ENCODE results near the gene ADD1. TPM values are rescaled to one million over a fixed set of nuclear protein-coding genes. Genes with fewer than 3 reads are reported as not detected.

The ADD1 gene
- total RNA-seq, 5 donors from 2014 or later (not counting 1 experiment from before 2014, with no cell fraction given), result 241 to 274 (median 256) TPM

DNA sequence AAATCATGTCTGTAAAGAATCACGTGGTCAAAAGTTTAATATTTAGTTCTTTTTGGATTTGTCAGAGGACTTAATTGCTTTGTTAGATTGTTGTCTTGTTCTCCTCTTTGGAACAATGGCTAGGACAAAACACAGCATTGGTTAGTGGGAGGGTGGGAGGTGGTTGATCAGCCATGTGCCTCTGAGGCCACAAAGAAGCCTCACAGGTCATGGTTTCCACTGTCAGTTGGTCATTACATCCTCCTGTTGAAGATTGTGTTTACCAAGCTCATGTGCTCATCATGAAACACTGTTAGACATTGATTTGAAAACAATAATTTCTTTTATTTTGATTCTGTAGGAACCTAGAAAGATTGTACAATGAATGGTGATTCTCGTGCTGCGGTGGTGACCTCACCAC, 31.9 kb downstream of the ADD1 start:
- Histone ChIP-seq H3K4me3 (ENCODE audit: control insufficient read depth in 1 of 2, extremely low read depth in 1 of 2, low read length in 1 of 2) (no peak overlapping the region), H3K36me3 (ENCODE audit: control insufficient read depth in 2 of 2, extremely low read depth in 1 of 2, insufficient read depth in 1 of 2, low read length in 1 of 2) (peaks cover 12 to 38% of the 10 kb centered on the region in 2 donors), H3K27ac (ENCODE audit: low read length) (no peak overlapping the region), H3K9me3 (no peaks in the 10 kb centered on the region), H3K27me3 (replicated peaks in 1 of 2; ENCODE audit: control insufficient read depth in 2 of 2, extremely low read depth in 1 of 2, insufficient read depth in 2 of 2, low read length in 1 of 2) (no peaks in the 10 kb centered on the region), H3K4me1 (ENCODE audit: control insufficient read depth in 1 of 2, extremely low read depth in 1 of 2, insufficient read depth in 2 of 2, low read length in 2 of 2) (peaks cover 8 to 11% of the 10 kb centered on the region in 2 experiments)
- POLR2A ChIA-PET, result interaction anchor here in 1 of 2 donors (0.5 to 0.7 kb wide), 2 partner anchors 89 to 236 kb away, joined by 3 to 4 read pairs; no protein-coding TSS in a partner anchor
- CTCF ChIA-PET, result no interaction called here
- H3K36me3 Mint-ChIP-seq, result peaks cover 28% of the 10 kb centered on the region
- no peak for ATAC-seq (replicated peaks in 1 of 4)
- no peak for DNase-seq
- no peaks in the 10 kb centered on the region for H3K9me3 Mint-ChIP-seq
- 86% methylated on average over 1 of the region's 3 CpGs for WGBS (ENCODE audit: insufficient coverage)
- no peak overlapping the region for H3K4me3 Mint-ChIP-seq
- peaks cover 35 to 62% (median 56%) of the 10 kb centered on the region in 3 donors for H3K4me1 Mint-ChIP-seq
- H3K27ac Mint-ChIP-seq, result peak overlapping the region in 1 of 2 donors; percentile 55
- no peaks in the 10 kb centered on the region for H3K27me3 Mint-ChIP-seq

DNA sequence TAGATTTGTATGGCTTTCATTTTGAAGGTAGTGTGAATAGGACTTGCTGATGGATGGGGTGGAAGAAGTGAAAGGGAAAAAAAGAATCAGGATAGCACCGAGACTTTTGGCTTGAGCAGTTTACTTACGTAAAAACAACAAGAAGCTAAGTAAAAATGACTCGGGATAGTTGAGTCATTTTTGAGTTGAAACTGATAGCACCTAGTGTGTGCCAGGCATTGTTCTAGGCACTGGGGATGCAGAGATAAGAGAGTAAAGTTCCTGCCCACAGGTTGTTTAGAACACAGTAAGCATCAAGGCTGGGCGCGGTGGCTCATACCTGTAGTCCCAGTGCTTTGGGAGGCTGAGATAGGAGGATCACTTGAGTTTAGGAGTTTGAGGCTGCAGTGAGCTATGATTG, 34.7 kb downstream of the ADD1 start:
- Mint-ChIP-seq H3K36me3 (peaks cover 38% of the 10 kb centered on the region), H3K9me3 (no peaks in the 10 kb centered on the region), H3K27ac (peak overlapping the region; percentile 60 to 72), H3K27me3 (no peaks in the 10 kb centered on the region), H3K4me1 (peaks cover 14 to 41% (median 35%) of the 10 kb centered on the region in 3 donors), H3K4me3 (no peak overlapping the region)
- 87% methylated on average over 5 of the region's 5 CpGs for WGBS (ENCODE audit: insufficient coverage)
- Histone ChIP-seq H3K36me3 (ENCODE audit: control insufficient read depth in 2 of 2, extremely low read depth in 1 of 2, insufficient read depth in 1 of 2, low read length in 1 of 2) (peaks cover 12 to 49% of the 10 kb centered on the region in 2 donors), H3K9me3 (no peaks in the 10 kb centered on the region), H3K27ac (ENCODE audit: low read length) (no peak overlapping the region), H3K4me1 (ENCODE audit: control insufficient read depth in 1 of 2, extremely low read depth in 1 of 2, insufficient read depth in 2 of 2, low read length in 2 of 2) (peaks cover 7 to 8% of the 10 kb centered on the region in 2 experiments), H3K27me3 (replicated peaks in 1 of 2; ENCODE audit: control insufficient read depth in 2 of 2, extremely low read depth in 1 of 2, insufficient read depth in 2 of 2, low read length in 1 of 2) (no peaks in the 10 kb centered on the region), H3K4me3 (ENCODE audit: control insufficient read depth in 1 of 2, extremely low read depth in 1 of 2, low read length in 1 of 2) (no peak overlapping the region)
- ATAC-seq (replicated peaks in 1 of 4) (no peak), DNase-seq (no peak)
- POLR2A ChIA-PET, result no interaction called here
- CTCF ChIA-PET, result interaction anchor here in 1 of 2 donors (0.8 kb wide), 1 partner anchor 31 kb away, joined by 3 read pairs; no protein-coding TSS in a partner anchor

DNA sequence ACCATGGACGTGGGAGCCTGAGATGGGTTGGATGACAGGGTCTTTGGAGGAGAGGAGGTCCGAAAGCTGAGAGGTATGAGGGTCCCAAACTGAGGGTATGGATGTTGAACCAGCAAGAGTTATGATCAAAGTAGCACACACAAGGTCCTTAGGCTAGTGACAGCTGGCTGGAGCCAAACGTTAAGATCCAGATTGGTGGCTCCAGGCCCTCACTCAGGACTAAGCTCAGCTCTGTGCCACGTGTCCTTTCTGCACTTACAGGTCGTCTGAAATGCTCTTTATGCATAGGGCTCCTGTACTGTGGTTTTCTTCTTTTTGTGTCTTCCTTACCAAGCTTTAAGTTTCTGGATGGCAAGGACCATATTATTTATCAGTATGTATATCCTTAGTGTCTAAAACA, 35.4 kb downstream of the ADD1 start:
- H3K9me3 Mint-ChIP-seq, result no peaks in the 10 kb centered on the region
- peak overlapping the region in 1 of 2 donors; percentile 60 for H3K27ac Mint-ChIP-seq
- no peak overlapping the region for H3K4me3 Mint-ChIP-seq
- no peaks in the 10 kb centered on the region for H3K9me3 ChIP-seq
- peaks cover 13 to 38% (median 31%) of the 10 kb centered on the region in 3 donors for H3K4me1 Mint-ChIP-seq
- H3K4me1 ChIP-seq (ENCODE audit: control insufficient read depth in 1 of 2, extremely low read depth in 1 of 2, insufficient read depth in 2 of 2, low read length in 2 of 2), result peaks cover 4 to 5% of the 10 kb centered on the region in 2 experiments
- no peak overlapping the region for H3K27ac ChIP-seq (ENCODE audit: low read length)
- H3K36me3 ChIP-seq (ENCODE audit: control insufficient read depth in 2 of 2, extremely low read depth in 1 of 2, insufficient read depth in 1 of 2, low read length in 1 of 2), result peaks cover 13 to 51% of the 10 kb centered on the region in 2 donors
- H3K36me3 Mint-ChIP-seq, result peaks cover 39% of the 10 kb centered on the region
- H3K27me3 ChIP-seq (replicated peaks in 1 of 2; ENCODE audit: control insufficient read depth in 2 of 2, extremely low read depth in 1 of 2, insufficient read depth in 2 of 2, low read length in 1 of 2), result no peaks in the 10 kb centered on the region
- WGBS (ENCODE audit: insufficient coverage), result 87% methylated on average over 3 of the region's 5 CpGs
- no peak overlapping the region for H3K4me3 ChIP-seq (ENCODE audit: control insufficient read depth in 1 of 2, extremely low read depth in 1 of 2, low read length in 1 of 2)
- H3K27me3 Mint-ChIP-seq, result no peaks in the 10 kb centered on the region
- no peak for DNase-seq
- CTCF ChIA-PET, result interaction anchor here in 1 of 2 donors (0.8 kb wide), 1 partner anchor 32 kb away, joined by 3 read pairs; no protein-coding TSS in a partner anchor
- POLR2A ChIA-PET, result no interaction called here
- no peak for ATAC-seq (replicated peaks in 1 of 4)

DNA sequence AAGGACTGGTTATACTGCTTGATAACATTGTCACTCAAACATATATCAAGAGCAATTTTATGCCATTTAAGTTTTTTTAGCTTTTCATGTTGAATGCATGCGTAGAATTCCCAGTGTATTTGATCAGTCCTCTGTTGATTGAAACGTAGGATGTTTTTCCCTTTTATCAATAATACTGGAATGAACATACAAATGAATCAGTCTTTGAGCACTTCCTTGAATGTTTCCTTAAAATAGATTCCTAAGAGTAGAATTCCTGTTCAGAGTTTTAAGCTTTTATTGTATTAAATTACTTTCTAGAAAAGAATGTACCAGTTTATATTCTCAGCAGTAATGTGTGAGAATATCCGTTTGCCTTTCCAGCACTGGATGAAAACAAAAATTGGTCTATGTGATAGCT, 37.8 kb downstream of the ADD1 start:
- no peak overlapping the region for H3K4me3 ChIP-seq (ENCODE audit: control insufficient read depth in 1 of 2, extremely low read depth in 1 of 2, low read length in 1 of 2)
- no peaks in the 10 kb centered on the region for H3K9me3 Mint-ChIP-seq
- 86% methylated on average over 1 of the region's 3 CpGs for WGBS (ENCODE audit: insufficient coverage)
- ATAC-seq (replicated peaks in 1 of 4), result no peak
- H3K27ac Mint-ChIP-seq, result no peak overlapping the region
- DNase-seq, result no peak
- H3K9me3 ChIP-seq, result no peaks in the 10 kb centered on the region
- CTCF ChIA-PET, result interaction anchor here in 1 of 2 donors (1.3 kb wide), 1 partner anchor 12 kb away, joined by 3 read pairs; no protein-coding TSS in a partner anchor
- H3K27ac ChIP-seq (ENCODE audit: low read length), result no peak overlapping the region
- no peaks in the 10 kb centered on the region for H3K27me3 ChIP-seq (replicated peaks in 1 of 2; ENCODE audit: control insufficient read depth in 2 of 2, extremely low read depth in 1 of 2, insufficient read depth in 2 of 2, low read length in 1 of 2)
- peaks cover 22 to 37% (median 29%) of the 10 kb centered on the region in 3 donors for H3K4me1 Mint-ChIP-seq
- H3K4me1 ChIP-seq (ENCODE audit: control insufficient read depth in 1 of 2, extremely low read depth in 1 of 2, insufficient read depth in 2 of 2, low read length in 2 of 2), result no peaks in the 10 kb centered on the region
- POLR2A ChIA-PET, result no interaction called here
- peaks cover 20 to 64% of the 10 kb centered on the region in 2 donors for H3K36me3 ChIP-seq (ENCODE audit: control insufficient read depth in 2 of 2, extremely low read depth in 1 of 2, insufficient read depth in 1 of 2, low read length in 1 of 2)
- H3K27me3 Mint-ChIP-seq, result no peaks in the 10 kb centered on the region
- H3K4me3 Mint-ChIP-seq, result no peak overlapping the region
- H3K36me3 Mint-ChIP-seq, result peaks cover 51% of the 10 kb centered on the region

DNA sequence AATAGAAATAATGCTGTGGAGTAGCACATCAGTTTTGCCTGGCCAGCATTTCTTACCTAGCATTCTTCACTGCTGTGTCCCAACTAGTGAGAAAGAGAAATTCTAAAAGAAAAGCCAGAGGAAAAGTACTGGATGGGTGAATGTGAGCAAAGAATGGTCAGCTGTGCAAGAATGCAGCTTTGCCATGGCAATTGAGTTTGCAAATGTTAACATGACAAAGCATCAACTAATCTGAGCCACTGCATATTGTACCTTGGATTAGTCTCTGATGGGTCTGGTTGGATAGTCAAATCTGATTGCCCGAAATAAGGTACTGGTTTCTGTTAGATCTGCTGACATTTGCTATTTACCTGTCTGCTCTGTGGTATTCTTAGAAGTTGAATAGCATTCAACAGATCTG, 38.7 kb downstream of the ADD1 start:
- Mint-ChIP-seq H3K4me3 (no peak overlapping the region), H3K27ac (no peak overlapping the region), H3K9me3 (no peaks in the 10 kb centered on the region), H3K27me3 (no peaks in the 10 kb centered on the region), H3K4me1 (peaks cover 17 to 34% (median 30%) of the 10 kb centered on the region in 3 donors), H3K36me3 (peaks cover 54% of the 10 kb centered on the region)
- ChIA-PET CTCF (no interaction called here), POLR2A (no interaction called here)
- no peaks in the 10 kb centered on the region for H3K27me3 ChIP-seq (replicated peaks in 1 of 2; ENCODE audit: control insufficient read depth in 2 of 2, extremely low read depth in 1 of 2, insufficient read depth in 2 of 2, low read length in 1 of 2)
- DNase-seq, result no peak
- no peak overlapping the region for H3K4me3 ChIP-seq (ENCODE audit: control insufficient read depth in 1 of 2, extremely low read depth in 1 of 2, low read length in 1 of 2)
- peaks cover 24 to 66% of the 10 kb centered on the region in 2 donors for H3K36me3 ChIP-seq (ENCODE audit: control insufficient read depth in 2 of 2, extremely low read depth in 1 of 2, insufficient read depth in 1 of 2, low read length in 1 of 2)
- no peaks in the 10 kb centered on the region for H3K4me1 ChIP-seq (ENCODE audit: control insufficient read depth in 1 of 2, extremely low read depth in 1 of 2, insufficient read depth in 2 of 2, low read length in 2 of 2)
- no peak overlapping the region for H3K27ac ChIP-seq (ENCODE audit: low read length)
- no peaks in the 10 kb centered on the region for H3K9me3 ChIP-seq
- WGBS (ENCODE audit: insufficient coverage), result no CpG with 5 or more reads among the region's 1 CpG
- no peak for ATAC-seq (replicated peaks in 1 of 4)

DNA sequence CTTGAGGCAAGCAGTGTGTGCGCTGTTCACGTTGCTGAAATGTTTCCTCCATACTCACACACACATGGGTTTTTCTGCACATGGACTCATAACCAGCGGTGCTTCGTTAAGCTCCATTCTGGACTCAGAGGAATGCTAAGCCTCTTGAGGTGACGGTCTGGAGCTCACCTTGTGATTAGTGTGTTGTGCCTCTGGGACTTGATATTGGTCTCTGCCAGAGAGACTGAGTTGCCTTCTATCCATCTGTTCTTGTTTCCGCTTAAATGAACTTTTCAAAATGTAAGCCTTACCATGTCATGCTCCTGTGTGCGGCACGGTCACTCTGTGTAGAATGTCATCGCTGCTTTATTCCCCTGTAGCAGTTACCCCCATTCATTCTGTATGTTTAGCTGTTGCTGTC, 42.5 kb downstream of the ADD1 start:
- Histone ChIP-seq H3K27me3 (replicated peaks in 1 of 2; ENCODE audit: control insufficient read depth in 2 of 2, extremely low read depth in 1 of 2, insufficient read depth in 2 of 2, low read length in 1 of 2) (no peaks in the 10 kb centered on the region), H3K27ac (ENCODE audit: low read length) (no peak overlapping the region), H3K4me1 (ENCODE audit: control insufficient read depth in 1 of 2, extremely low read depth in 1 of 2, insufficient read depth in 2 of 2, low read length in 2 of 2) (no peaks in the 10 kb centered on the region), H3K9me3 (no peaks in the 10 kb centered on the region), H3K36me3 (ENCODE audit: control insufficient read depth in 2 of 2, extremely low read depth in 1 of 2, insufficient read depth in 1 of 2, low read length in 1 of 2) (peaks cover 11 to 49% of the 10 kb centered on the region in 2 donors), H3K4me3 (ENCODE audit: control insufficient read depth in 1 of 2, extremely low read depth in 1 of 2, low read length in 1 of 2) (no peak overlapping the region)
- H3K36me3 Mint-ChIP-seq, result peaks cover 44% of the 10 kb centered on the region
- H3K9me3 Mint-ChIP-seq, result no peaks in the 10 kb centered on the region
- H3K4me3 Mint-ChIP-seq, result no peak overlapping the region
- DNase-seq (no peak), ATAC-seq (replicated peaks in 1 of 4) (no peak)
- H3K4me1 Mint-ChIP-seq, result peaks cover 5 to 17% (median 17%) of the 10 kb centered on the region in 3 donors
- peak overlapping the region in 1 of 2 donors; percentile 58 for H3K27ac Mint-ChIP-seq
- 100% methylated on average over 5 of the region's 9 CpGs for WGBS (ENCODE audit: insufficient coverage)
- POLR2A ChIA-PET, result interaction anchor here in 1 of 2 donors (0.8 kb wide), 1 partner anchor 167 kb away, joined by 3 read pairs; no protein-coding TSS in a partner anchor
- H3K27me3 Mint-ChIP-seq, result no peaks in the 10 kb centered on the region
- CTCF ChIA-PET, result no interaction called here
